C4-2B (cell line): ENCODE data around the gene JMJD6.

Experiments used
- H3K27ac ChIP-seq: fragments of 450-650 bp; 2 replicates; pipeline ENCODE4 v1.5.1; 2017
- CTCF ChIP-seq: fragments of 450-650 bp; conservative IDR thresholded peaks from 2 replicates; pipeline ENCODE4 v1.5.1; 2017; ENCODE audit warnings: mild to moderate bottlenecking
- ZFX ChIP-seq: fragments of 450-650 bp; IDR thresholded peaks from 2 replicates; pipeline ENCODE4 v1.6.1; 2017

JMJD6 gene

GRCh38 chr17:76697702-76698465 lies 28.5 kb downstream of the JMJD6 start:
- H3K27ac ChIP-seq: no peak overlapping the region
- no peak for TF ChIP-seq CTCF
- TF ChIP-seq ZFX: no peak

- no peak overlapping the region for H3K27ac ChIP-seq
Measured at GRCh38 chr17:76696763-76697701, 29.4 kb downstream of the JMJD6 start.

GRCh38 chr17:76695059-76695831 lies 31.2 kb downstream of the JMJD6 start:
- no peak for TF ChIP-seq ZFX
- no peak for TF ChIP-seq CTCF
- no peak overlapping the region for H3K27ac ChIP-seq

More at GRCh38 chr17:76696763-76697701, 29.4 kb downstream of the JMJD6 start:
- TF ChIP-seq ZFX (no peak), CTCF (no peak)

GRCh38 chr17:76691379-76692191 lies 34.8 kb downstream of the JMJD6 start:
- TF ChIP-seq CTCF (no peak), ZFX (no peak)
- no peak overlapping the region for H3K27ac ChIP-seq

GRCh38 chr17:76690596-76691280 lies 35.7 kb downstream of the JMJD6 start:
- TF ChIP-seq ZFX (no peak), CTCF (no peak)
- H3K27ac ChIP-seq: no peak overlapping the region

- no peak overlapping the region for H3K27ac ChIP-seq
- TF ChIP-seq ZFX: no peak
- no peak for TF ChIP-seq CTCF
Measured at GRCh38 chr17:76689859-76690258, 36.5 kb downstream of the JMJD6 start.
